HepG2 (cell line): ENCODE measurements around the gene CHD9. TPM values are rescaled to one million over a fixed set of nuclear protein-coding genes. Genes with fewer than 3 reads are reported as not detected.

Source experiments
- ATAC-seq: fragments of 200-7000 bp; cut with Tn5 transposase; 3 replicates; pipeline ENCODE4 v1.9.1; 2020; ENCODE audit warnings: mild to moderate bottlenecking, moderate library complexity
- BruUV-seq: library from RNA; stranded (reverse); fragments of 400-500 nt; replicated peaks from 2 replicates; lab custom pipeline; 2021; lab: Mats Ljungman, UMichigan
- CTCF ChIA-PET: fragments of 300-600 bp; formaldehyde crosslinking; extraction: SDS; loops from one replicate; lab custom pipeline; 2021; ENCODE audit warnings: low total read pairs, inconsistent platforms, low intra/inter-chr PET ratio; lab: Yijun Ruan, JAX
- POLR2A ChIA-PET: fragments of 350-600 bp; sonication (Branson Sonifier 250); formaldehyde crosslinking; loops from one replicate; lab custom pipeline; 2020; ENCODE audit warnings: antibody characterized with exemption, inconsistent platforms; lab: Yijun Ruan, JAX
- DNase-seq: peaks from one replicate; pipeline ENCODE4 v3.0.0-alpha.2; 2015; ENCODE audit warnings: low spot score
- FAIRE-seq: peaks from 3 replicates; lab custom pipeline; 2011; peaks lifted over from hg19 to GRCh38; lab: Jason Lieb, UNC
- H2AFZ ChIP-seq: one replicate; pipeline ENCODE4 v1.6.1; 2011; ENCODE audit warnings: low read length, inconsistent platforms
- H3K27ac ChIP-seq: fragments of 300-600 bp; 3 replicates; pipeline ENCODE4 v1.8.0; 2011; ENCODE audit warnings: mixed run types, mild to moderate bottlenecking, mixed read lengths, low read length, inconsistent platforms; ENCODE audit not compliant: insufficient read depth; ENCODE audit errors: extremely low read length
- H3K27me3 ChIP-seq, 2 experiments: fragments of 200-600 bp in 1 of 2; 2 replicates in 1 of 2; 3 replicates in 1 of 2; pipeline versions ENCODE4 v1.6.0 to v1.8.0; 2011; ENCODE audit warnings: low read length in 2 of 2, mild to moderate bottlenecking in 2 of 2, moderate library complexity in 2 of 2, inconsistent platforms in 1 of 2; ENCODE audit not compliant: insufficient read depth in 2 of 2, control insufficient read depth in 1 of 2
- H3K36me3 ChIP-seq, 2 experiments: fragments of 200-600 bp in 1 of 2; replicated peaks in 1 of 2; 2 replicates in 1 of 2; 3 replicates in 1 of 2; pipeline versions ENCODE4 v1.5.1 to v1.8.0; 2011; ENCODE audit warnings: low read length in 2 of 2, inconsistent platforms in 1 of 2; ENCODE audit not compliant: insufficient read depth in 2 of 2, control insufficient read depth in 1 of 2
- H3K4me1 ChIP-seq: 2 replicates; pipeline ENCODE4 v1.5.1; 2012; ENCODE audit warnings: low read length, inconsistent platforms; ENCODE audit not compliant: insufficient read depth
- H3K4me2 ChIP-seq: 2 replicates; pipeline ENCODE4 v1.6.0; 2011; ENCODE audit warnings: low read depth, low read length, inconsistent platforms
- H3K4me3 ChIP-seq, 3 experiments: fragments of 200-600 bp in 1 of 3; sonication (generic), shearing (Covaris generic) in 1 of 3; replicated peaks in 1 of 3; 2 replicates each; pipeline ENCODE4 v1.5.1; 2011 to 2016; ENCODE audit warnings: low read length in 3 of 3, inconsistent platforms in 2 of 3, low read depth in 2 of 3, mild to moderate bottlenecking in 2 of 3, control low read depth in 1 of 3, mixed read lengths in 1 of 3; ENCODE audit not compliant: insufficient read depth in 1 of 3
- H3K79me2 ChIP-seq: one replicate; pipeline ENCODE4 v1.6.1; 2011; ENCODE audit warnings: low read length, inconsistent platforms; ENCODE audit not compliant: insufficient read depth
- H3K9ac ChIP-seq: 2 replicates; pipeline ENCODE4 v1.6.0; 2011; ENCODE audit warnings: mild to moderate bottlenecking, low read depth, low read length, inconsistent platforms; ENCODE audit not compliant: insufficient read depth
- H3K9me3 ChIP-seq: 2 replicates; pipeline ENCODE4 v1.5.1; 2012; ENCODE audit warnings: mild to moderate bottlenecking, low read length
- H4K20me1 ChIP-seq: 2 replicates; pipeline ENCODE4 v1.6.0; 2011; ENCODE audit warnings: inconsistent platforms, mild to moderate bottlenecking, low read length, moderate library complexity; ENCODE audit not compliant: insufficient read depth
- NFKB2 ChIP-seq: sonication (generic); formaldehyde crosslinking; IDR thresholded peaks from 2 replicates; pipeline ENCODE4 v1.4.0; 2020; ENCODE audit warnings: missing genetic modification reagents, borderline replicate concordance
- PHB2 ChIP-seq: fragments of 450-650 bp; IDR thresholded peaks from 2 replicates; pipeline ENCODE4 v1.6.1; 2018; ENCODE audit not compliant: partially characterized antibody
- ZNF142 ChIP-seq: sonication (generic); formaldehyde crosslinking; IDR thresholded peaks from 2 replicates; pipeline ENCODE4 v1.4.0; 2020; ENCODE audit warnings: missing genetic modification reagents
- ZNF747 ChIP-seq: sonication (generic); formaldehyde crosslinking; IDR thresholded peaks from 2 replicates; pipeline ENCODE4 v1.8.1; 2023; ENCODE audit warnings: missing genetic modification reagents, mild to moderate bottlenecking, borderline replicate concordance
- WGBS: methylation state at CpG from one replicate; pipeline ENCODE4 v1.1.6; 2017; ENCODE audit warnings: low lambda C conversion rate; 5-methylcytosine and 5-hydroxymethylcytosine counted together
- in situ Hi-C: cut with HindIII; loops from 2 replicates; pipeline ENCODE4 v1.10.0; 2017; ENCODE audit warnings: low pct_unique_long_range_greater_than_20kb; ENCODE audit not compliant: extremely low pct_ligation_motif_present
- intact Hi-C: fragments of 100-400 bp; cut with micrococcal nuclease; formaldehyde crosslinking; loops from one replicate; pipeline ENCODE4 v1.10.0; 2022; ENCODE audit not compliant: unreplicated experiment
- polyA plus RNA-seq, 8 experiments: library from polyadenylated mRNA; depleted of rRNA in 3 of 8; stranded (reverse) in 7 of 8; unstranded in 1 of 8; fragments of >200 nt; fragmentation: Illumina TruSeq in 4 of 8; extraction: Trizol in 4 of 8; gene quantifications; 2 replicates each; pipeline versions ENCODE4 v1.2.1 to v1.2.3, GENCODE V29; 2011 to 2016; ENCODE audit warnings: low read depth in 4 of 8, missing spikeins in 1 of 8, mixed read lengths in 1 of 8; ENCODE audit not compliant: insufficient read depth in 1 of 8
- total RNA-seq, 5 experiments: library from RNA; depleted of rRNA; stranded (reverse); fragments of >200 nt; fragmentation: Illumina TruSeq; extraction: Trizol; gene quantifications; 2 replicates each; pipeline ENCODE4 v1.2.3, GENCODE V29; 2016; ENCODE audit warnings: low read depth in 1 of 5

Gene CHD9
- total and polyA plus RNA-seq, 2 of the 13 experiments (the other 11 are each of a cell fraction or from before 2014, with no cell fraction given), result 23.4 to 27.7 TPM

GRCh38 chr16:53132406-53132805 lies 77.6 kb downstream of the CHD9 start:
- intact Hi-C loops (no loop called here), in situ Hi-C loops (no loop called here)
- peaks cover 42% of the 10 kb centered on the region for H3K4me1 ChIP-seq
- no peak for TF ChIP-seq ZNF747
- TF ChIP-seq ZNF142 (CRISPR knock-in tag), result no peak
- TF ChIP-seq NFKB2, result no peak
- TF ChIP-seq PHB2, result no peak
- H3K4me2 ChIP-seq, result peak overlapping the region; percentile 83
- 87% methylated on average over 6 of the region's 6 CpGs for WGBS
- DNase-seq, result no peak
- FAIRE-seq, result no peak
- no peaks in the 10 kb centered on the region; a peak in 1 of 5 replicates for H3K36me3 ChIP-seq
- ATAC-seq, result no peak
- H3K9me3 ChIP-seq, result no peaks in the 10 kb centered on the region
- ChIA-PET POLR2A (interaction anchor here (1.0 kb wide), 1 partner anchor 78 kb away, joined by 3 read pairs; the partner anchor contains the start of gene CHD9), CTCF (no interaction called here)
- H3K4me3 ChIP-seq, result peak overlapping the region in 2 of 3 experiments; percentile 96 to 97; a peak in 3 of 6 replicates
- H2AFZ ChIP-seq, result no peak overlapping the region
- H3K27ac ChIP-seq, result no peak overlapping the region
- H4K20me1 ChIP-seq, result no peaks in the 10 kb centered on the region
- H3K79me2 ChIP-seq, result peaks cover 23% of the 10 kb centered on the region
- BruUV-seq, result TSS peak; percentile 44
- H3K27me3 ChIP-seq, result no peaks in the 10 kb centered on the region; a peak in 2 of 5 replicates
- H3K9ac ChIP-seq, result peak overlapping the region; percentile 85
